A549 (cell line): ENCODE measurements around the gene MYBPC1. TPM values are rescaled to one million over a fixed set of nuclear protein-coding genes. Genes with fewer than 3 reads are reported as not detected.

Source experiments
- polyA plus RNA-seq, 4 experiments: library from polyadenylated mRNA; depleted of rRNA in 3 of 4; stranded (reverse); fragments of >200 nt; fragmentation: RNase III in 1 of 4; extraction: RNeasy Plus Mini Kit Qiagen cat#74134 plus additional on column Dnase treatment in 1 of 4; gene quantifications; 2 replicates in 3 of 4; 3 replicates in 1 of 4; pipeline ENCODE4 v1.2.3, GENCODE V29; 2011 to 2017
- small RNA-seq, 6 experiments: library from RNA; depleted of rRNA; stranded (forward); fragments of <200 nt; gene quantifications; one replicate each; pipeline ENCODE3, GENCODE V24; 2012

The MYBPC1 gene
- polyA plus RNA-seq, 2 of the 4 experiments (the other 2 are of a cell fraction): not detected

Small RNAs within 50 kb of the gene (small RNA-seq; reads per million reads assigned to genes)
- gene RNY1P16: 0 reads per million in 6 experiments

Other genes with a start within 250 kb of the MYBPC1 start
- gene ARL1, start 187.2 kb upstream of the MYBPC1 start, polyA plus RNA-seq (2011; rRNA removed): 141 and 154 TPM in 2 replicates
- gene ARL1, start 187.2 kb upstream of the MYBPC1 start, polyA plus RNA-seq (2017; fragmentation: RNase III; extraction: RNeasy Plus Mini Kit Qiagen cat#74134 plus additional on column Dnase treatment): 70.3 to 76.8 TPM (median 70.8 TPM) in 3 replicates
- 0.08 TPM in 1 of 2 replicates, not detected in the other for gene SPIC, start 119.6 kb upstream of the MYBPC1 start, polyA plus RNA-seq (2011; rRNA removed)
- gene SPIC, start 119.6 kb upstream of the MYBPC1 start, polyA plus RNA-seq (2017; fragmentation: RNase III; extraction: RNeasy Plus Mini Kit Qiagen cat#74134 plus additional on column Dnase treatment): not detected in 3 replicates
- 84.0 and 102 TPM in 2 replicates for gene CHPT1, start 102.7 kb downstream of the MYBPC1 start, polyA plus RNA-seq (2011; rRNA removed)
- 51.2 to 52.0 TPM (median 51.5 TPM) in 3 replicates for gene CHPT1, start 102.7 kb downstream of the MYBPC1 start, polyA plus RNA-seq (2017; fragmentation: RNase III; extraction: RNeasy Plus Mini Kit Qiagen cat#74134 plus additional on column Dnase treatment)
- 0.13 and 0.14 TPM in 2 replicates for gene SYCP3, start 144.5 kb downstream of the MYBPC1 start, polyA plus RNA-seq (2011; rRNA removed)
- 0.12 to 0.27 TPM (median 0.22 TPM) in 3 replicates for gene SYCP3, start 144.5 kb downstream of the MYBPC1 start, polyA plus RNA-seq (2017; fragmentation: RNase III; extraction: RNeasy Plus Mini Kit Qiagen cat#74134 plus additional on column Dnase treatment)
- 29.3 and 35.2 TPM in 2 replicates for gene GNPTAB, start 236.0 kb downstream of the MYBPC1 start, polyA plus RNA-seq (2011; rRNA removed)
- gene GNPTAB, start 236.0 kb downstream of the MYBPC1 start, polyA plus RNA-seq (2017; fragmentation: RNase III; extraction: RNeasy Plus Mini Kit Qiagen cat#74134 plus additional on column Dnase treatment): 18.8 to 20.3 TPM (median 19.1 TPM) in 3 replicates